ENCODE measurements around the gene PGM5.
"Not testable (repeated sequence)": the region's sequence is repeated elsewhere in the genome, so short reads cannot be mapped to it uniquely, and the experiment has no call there.

Gene PGM5
- 0.31 to 1.0 reads per million in 2 donors for total RNA-seq

DNA sequence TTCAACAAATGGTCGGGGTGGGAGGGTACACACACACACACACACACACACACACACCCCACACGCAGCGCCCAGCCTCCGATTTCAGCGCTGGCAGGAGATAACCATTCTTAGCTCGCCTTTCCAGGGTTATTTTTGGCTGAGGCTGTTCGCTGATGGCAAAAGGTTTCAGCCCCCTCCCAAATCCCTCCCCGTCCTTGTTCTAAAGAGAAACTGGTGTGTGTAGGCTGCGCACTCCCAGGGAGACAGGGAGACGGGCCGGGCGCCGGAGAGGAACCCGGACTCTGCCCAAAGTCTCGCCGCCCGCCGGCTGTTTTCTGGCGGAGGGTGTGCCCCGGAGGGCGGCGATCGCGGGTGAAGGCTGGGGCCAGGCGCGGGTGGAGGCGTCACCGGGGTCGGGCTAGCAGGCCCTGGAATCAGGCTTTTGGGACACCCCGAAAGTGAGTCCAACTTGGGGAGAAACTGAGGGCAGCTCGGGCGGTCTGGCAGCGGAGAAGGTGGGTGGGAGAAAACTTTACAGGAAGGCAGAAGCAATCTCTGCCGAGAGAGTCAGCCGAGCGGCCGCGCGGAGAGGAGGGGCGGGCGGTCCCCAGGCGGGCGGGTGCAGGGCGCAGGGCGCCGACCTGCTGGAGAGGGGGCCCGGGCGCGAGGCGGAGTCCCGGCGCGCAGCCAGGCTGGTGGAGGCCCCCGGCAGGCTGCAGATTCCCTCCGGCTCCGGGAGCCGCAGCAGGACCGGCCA, at the start of gene PGM5:
Gene PGM5 (plus strand): TSS at position 232 of the 739 bp plus-strand sequence. CDS start 517 bp downstream, outside the sequence.
- not testable (repeated sequence) for DNase-seq

DNA sequence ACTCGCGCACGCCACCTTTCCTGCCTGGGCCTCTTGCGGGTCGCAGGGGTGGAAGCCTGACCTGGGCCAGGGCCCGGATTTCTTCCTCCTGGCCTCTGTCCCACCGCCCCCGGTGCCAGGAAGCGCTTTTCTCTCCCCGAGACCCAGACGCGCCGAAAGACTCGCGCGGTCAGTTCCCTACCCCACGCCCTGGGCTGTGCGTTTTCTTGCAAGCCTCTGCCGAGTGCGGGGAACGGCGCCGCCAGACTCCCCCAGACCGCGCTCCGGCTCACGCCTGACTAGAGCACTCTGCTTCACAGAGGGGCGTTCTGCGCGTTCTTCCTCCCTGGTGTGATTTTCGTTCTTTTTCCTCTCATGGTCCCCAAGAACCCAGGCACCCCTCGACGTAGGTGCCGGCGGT, 49.3 kb upstream of the PGM5 start:
- not testable (repeated sequence) for DNase-seq

- not testable (repeated sequence) for DNase-seq
Observed at GRCh38 chr9:68307654-68308053, 48.8 kb upstream of the PGM5 start.

DNA sequence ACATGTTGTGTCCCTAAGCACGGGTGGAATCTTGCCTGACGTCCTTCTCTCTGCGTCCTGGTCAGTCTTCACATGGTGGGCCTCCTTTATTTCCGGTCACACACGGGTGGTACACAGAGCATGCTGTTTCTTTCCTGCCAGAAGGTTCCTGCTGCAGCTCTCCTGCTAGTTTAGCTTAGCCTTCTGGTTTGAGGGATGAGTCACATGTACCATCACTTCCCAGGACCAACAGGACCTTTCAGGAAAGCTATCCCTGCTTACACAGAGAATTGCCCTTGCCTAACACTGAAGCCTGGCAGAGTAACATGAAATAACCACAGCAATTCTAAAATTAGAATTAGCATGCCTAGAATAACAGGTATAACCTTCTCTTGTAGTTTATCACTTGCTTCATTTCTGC, 45.2 kb upstream of the PGM5 start:
- not testable (repeated sequence) for DNase-seq

- not testable (repeated sequence) for DNase-seq
Observed at GRCh38 chr9:68318209-68318608, 38.2 kb upstream of the PGM5 start.

GRCh38 chr9:68323749-68324148, 32.7 kb upstream of the PGM5 start:
- not testable (repeated sequence) for DNase-seq

DNA sequence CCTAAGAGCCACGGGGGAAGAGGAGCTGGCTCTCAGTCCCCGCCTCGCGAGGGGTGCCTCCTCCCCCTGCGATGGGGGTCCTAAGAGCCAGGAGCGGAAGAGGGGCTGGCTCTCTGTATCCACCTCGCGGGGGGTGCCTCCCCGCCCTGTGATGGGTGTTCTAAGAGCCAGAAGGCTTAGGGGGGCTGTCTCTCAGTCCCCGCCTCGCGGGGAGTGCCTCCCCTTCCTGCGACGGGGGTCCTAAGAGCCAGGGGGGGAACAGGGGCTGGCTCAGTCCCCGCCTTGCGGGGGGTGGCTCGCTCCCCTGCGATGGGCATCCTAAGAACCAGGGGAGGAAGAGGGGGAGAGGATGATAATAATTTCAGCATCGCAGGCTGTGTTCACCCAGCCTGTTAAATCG, 31.9 kb upstream of the PGM5 start:
- DNase-seq, result not testable (repeated sequence)

DNA sequence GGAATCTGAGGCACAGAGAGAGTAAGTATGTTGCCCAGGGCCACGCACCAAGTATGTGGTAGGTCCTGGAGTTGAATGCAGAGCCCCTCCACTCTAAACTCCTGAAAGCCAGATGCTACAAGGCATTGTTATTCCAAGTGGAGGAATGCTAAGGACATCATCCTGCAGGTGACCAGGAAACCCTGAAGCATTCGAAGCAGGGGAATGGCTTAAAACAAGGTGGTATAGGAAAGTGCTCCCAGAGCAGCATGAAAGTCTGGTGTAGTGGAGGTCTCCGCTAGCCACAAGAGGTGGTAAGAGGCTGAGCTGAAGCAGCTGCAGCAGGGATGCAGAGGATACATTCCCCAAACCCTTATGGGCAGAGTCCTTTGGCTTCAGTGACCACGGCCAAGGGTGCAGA, 27.3 kb upstream of the PGM5 start:
- DNase-seq, result not testable (repeated sequence)

DNA sequence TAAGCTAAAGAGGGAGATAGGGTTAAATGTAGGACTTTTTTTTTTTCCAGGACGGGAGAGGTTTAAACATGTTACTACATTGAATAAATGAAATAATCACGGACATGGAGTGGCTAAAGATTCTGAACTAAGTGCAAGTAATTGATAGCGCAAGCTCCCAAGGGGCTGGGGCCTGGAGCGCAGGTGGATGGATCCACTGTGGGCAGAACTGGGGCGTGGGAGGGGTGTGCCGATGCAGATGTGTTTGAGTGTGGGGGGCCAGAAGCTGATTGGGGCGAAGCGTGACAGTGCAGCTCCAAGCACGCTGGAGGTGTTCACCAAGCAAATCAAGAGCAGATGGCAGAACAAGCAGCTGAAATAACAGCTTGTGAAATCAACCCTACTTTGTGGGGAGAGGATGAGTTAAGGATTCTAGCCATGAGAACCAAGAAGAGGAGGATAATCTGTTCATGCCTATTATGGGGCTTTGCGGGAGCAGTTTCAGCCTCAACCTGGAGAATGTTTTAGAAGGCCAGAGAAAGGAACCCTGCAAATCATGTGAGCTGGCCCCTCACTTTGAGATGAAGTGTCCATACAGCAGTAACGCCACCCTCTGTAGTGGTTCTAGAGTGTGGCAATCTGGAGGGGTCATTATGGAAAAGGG, 25.8 kb upstream of the PGM5 start:
- DNase-seq, result not testable (repeated sequence)

DNA sequence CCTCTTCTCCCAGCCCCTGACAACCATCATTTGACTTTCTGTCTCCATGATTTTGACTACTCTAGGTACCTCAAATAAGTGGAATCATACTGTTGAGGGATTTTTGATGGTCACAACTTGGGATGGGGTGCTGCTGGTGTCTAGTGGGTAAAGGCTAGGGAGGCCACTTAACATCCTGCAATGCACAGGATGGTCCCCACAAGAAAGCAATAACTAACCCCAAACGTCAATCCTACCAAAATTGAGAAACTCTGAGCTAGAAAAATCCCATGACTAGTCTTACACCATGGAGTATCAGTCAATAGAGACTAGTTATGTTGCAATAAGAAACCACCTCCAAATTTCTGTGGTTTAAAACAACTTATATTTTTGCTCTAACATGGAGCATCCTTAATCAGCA, 24.3 kb upstream of the PGM5 start:
- DNase-seq, result not testable (repeated sequence)

- not testable (repeated sequence) for DNase-seq
Observed at GRCh38 chr9:68335935-68336334, 20.5 kb upstream of the PGM5 start.

DNA sequence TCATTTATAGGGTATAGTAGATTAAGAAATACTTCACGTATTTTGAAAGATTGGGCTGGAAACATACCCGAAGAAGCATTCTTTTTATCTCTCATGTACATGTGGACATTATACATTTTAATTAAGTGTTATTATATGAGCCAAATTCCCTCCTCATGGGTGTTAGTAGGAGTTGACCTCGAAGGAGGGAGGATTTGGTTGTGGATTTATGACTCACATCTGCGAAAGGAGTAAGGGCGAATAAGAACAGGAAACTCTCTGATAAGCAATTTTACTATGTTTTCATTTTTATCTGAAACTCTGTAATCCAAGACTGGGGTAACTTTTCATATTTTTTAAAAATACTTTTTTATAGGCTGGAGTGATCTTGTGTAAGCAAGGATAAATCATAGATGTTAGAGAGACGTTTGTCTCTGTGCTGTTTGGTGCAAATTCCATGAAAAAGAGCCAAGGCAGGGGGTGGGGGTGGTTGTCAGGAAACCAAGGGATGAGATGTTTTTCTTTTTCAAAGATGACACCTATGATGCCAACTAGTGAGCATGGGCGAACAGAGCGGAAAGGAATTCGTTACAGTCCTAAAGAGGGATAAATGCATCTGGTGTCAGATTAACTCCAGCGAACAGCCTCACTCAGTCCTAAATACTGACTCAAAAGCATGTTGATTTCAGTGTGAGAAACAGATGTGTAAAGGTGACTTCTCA, 19.6 kb upstream of the PGM5 start:
- DNase-seq, result not testable (repeated sequence)

- DNase-seq, result not testable (repeated sequence)
Observed at GRCh38 chr9:68338000-68338399, 18.4 kb upstream of the PGM5 start.

- not testable (repeated sequence) for DNase-seq
Observed at GRCh38 chr9:68342265-68343025, 14.0 kb upstream of the PGM5 start.

GRCh38 chr9:68343242-68343641, 13.2 kb upstream of the PGM5 start:
- DNase-seq, result not testable (repeated sequence)

- not testable (repeated sequence) for DNase-seq
Observed at GRCh38 chr9:68343992-68344391, 12.4 kb upstream of the PGM5 start.

- not testable (repeated sequence) for DNase-seq
Observed at GRCh38 chr9:68351689-68352088, 4.7 kb upstream of the PGM5 start.

DNA sequence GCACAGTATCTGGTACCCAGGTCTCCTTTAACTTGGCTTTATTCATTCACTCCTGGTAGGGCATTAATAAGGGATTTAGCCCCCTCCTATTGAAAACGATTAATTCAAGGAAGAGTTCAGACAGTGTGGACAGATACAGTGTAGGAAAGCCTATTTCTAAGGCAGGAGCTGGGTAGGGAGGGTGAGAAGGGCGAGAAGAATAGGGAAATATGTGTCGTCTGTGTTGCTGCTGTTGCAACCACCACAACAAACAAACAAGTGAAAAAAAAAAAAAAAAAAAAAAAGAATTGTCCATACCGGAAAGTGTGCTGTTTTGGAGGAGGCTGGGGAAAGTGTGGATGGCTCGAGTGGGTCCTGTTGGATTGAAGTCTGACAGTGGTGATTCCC, 425 bp upstream of the PGM5 start:
- not testable (repeated sequence) for DNase-seq

DNA sequence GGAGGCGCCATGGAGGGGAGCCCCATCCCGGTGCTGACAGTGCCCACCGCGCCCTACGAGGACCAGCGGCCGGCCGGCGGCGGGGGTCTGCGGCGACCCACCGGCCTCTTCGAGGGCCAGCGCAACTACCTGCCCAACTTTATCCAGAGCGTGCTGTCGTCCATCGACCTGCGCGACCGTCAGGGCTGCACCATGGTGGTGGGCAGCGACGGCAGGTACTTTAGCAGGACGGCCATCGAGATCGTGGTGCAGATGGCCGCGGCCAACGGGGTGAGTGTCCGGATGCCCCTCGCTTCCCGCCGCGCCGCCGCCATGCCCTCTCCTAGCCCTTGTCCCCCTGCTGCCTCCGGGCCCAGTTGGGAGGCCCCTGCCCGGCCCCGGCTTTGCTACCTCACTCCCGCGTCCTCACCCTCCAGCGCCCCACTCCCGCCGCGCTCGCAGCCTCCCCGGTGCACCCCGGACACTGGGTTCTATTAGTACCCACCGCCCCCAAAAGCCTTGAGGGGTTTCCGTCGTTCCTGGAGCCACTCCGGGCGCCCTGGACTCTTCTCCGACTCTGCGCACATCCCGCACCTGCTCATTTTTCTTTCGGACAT, 806 bp downstream of the PGM5 start:
- not testable (repeated sequence) for DNase-seq

- DNase-seq, result not testable (repeated sequence)
Observed at GRCh38 chr9:68366933-68367547, 10.6 kb downstream of the PGM5 start.

- DNase-seq, result not testable (repeated sequence)
Observed at GRCh38 chr9:68375789-68376188, 19.4 kb downstream of the PGM5 start.

DNA sequence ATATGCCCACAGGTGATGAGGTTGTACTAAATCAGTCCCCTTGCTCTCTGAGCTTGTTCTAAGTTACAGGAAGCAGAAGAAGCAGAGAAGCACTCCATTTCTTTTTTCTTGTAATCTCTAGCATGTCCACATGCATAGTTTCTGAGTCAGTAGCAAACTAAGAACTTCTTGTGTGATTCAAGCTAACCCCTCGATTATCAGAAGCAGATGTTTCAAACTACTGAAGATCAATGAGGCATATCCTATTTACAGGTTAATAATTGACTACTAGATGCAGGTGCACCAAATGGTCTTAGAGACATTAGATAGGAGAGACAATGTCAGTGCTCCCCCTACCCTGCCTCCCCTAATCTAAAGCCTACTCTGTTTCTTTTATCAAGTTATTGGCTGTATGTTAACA, 21.3 kb downstream of the PGM5 start:
- DNase-seq, result not testable (repeated sequence)

All from activated gamma-delta T cell (primary cell).